HEK293 (cell line): Measurements from ENCODE around the gene ZNF555.
A peak's percentile ranks its signal among the peaks of the same experiment; 100 is the strongest.
"Not testable (repeated sequence)": the region's sequence is repeated elsewhere in the genome, so short reads cannot be mapped to it uniquely, and the experiment has no call there.

Source experiments
- CTCF ChIA-PET: fragments of 350-600 bp; formaldehyde crosslinking; extraction: SDS; loops from one replicate; lab custom pipeline; 2021; ENCODE audit warnings: antibody characterized with exemption; lab: Yijun Ruan, JAX
- POLR2A ChIA-PET: fragments of 300-600 bp; formaldehyde crosslinking; extraction: SDS; loops from one replicate; lab custom pipeline; 2020; ENCODE audit warnings: antibody characterized with exemption, inconsistent platforms; lab: Yijun Ruan, JAX
- H3K27ac ChIP-seq: fragments of 200-500 bp; sonication (Bioruptor generic); 2 replicates; pipeline ENCODE4 v1.5.1; 2014; ENCODE audit warnings: low read depth, low read length, control low read depth, inconsistent platforms; ENCODE audit errors: extremely low read depth
- H3K36me3 ChIP-seq, 2 experiments: fragments of 200-500 bp in 1 of 2; sonication (Bioruptor generic) in 1 of 2; 1 replicate in 1 of 2; 2 replicates in 1 of 2; pipeline ENCODE4 v1.5.1; 2014 to 2017; ENCODE audit warnings: inconsistent platforms in 2 of 2, low read length in 2 of 2; ENCODE audit not compliant: control insufficient read depth in 2 of 2, insufficient read depth in 1 of 2
- H3K4me1 ChIP-seq: fragments of 200-500 bp; sonication (Bioruptor generic); 2 replicates; pipeline ENCODE4 v1.5.1; 2014; ENCODE audit warnings: mild to moderate bottlenecking, low read length, inconsistent platforms; ENCODE audit not compliant: control insufficient read depth, insufficient read depth
- H3K4me3 ChIP-seq: 2 replicates; pipeline ENCODE4 v1.5.1; 2011; ENCODE audit warnings: low read depth, mild to moderate bottlenecking, control low read depth, low read length, moderate library complexity
- H3K9me3 ChIP-seq: fragments of 200-500 bp; sonication (Bioruptor generic); 2 replicates; pipeline ENCODE4 v1.5.1; 2014; ENCODE audit warnings: low read depth, low read length, inconsistent platforms; ENCODE audit not compliant: control insufficient read depth, insufficient read depth
- BCL11A ChIP-seq: fragments of 450-650 bp; formaldehyde crosslinking; IDR thresholded peaks from 2 replicates; pipeline ENCODE4 v1.5.1; 2016; ENCODE audit warnings: low read depth, missing biosample characterization, missing genetic modification characterization
- HIC1 ChIP-seq: fragments of 450-650 bp; formaldehyde crosslinking; IDR thresholded peaks from 2 replicates; pipeline ENCODE4 v1.5.1; 2016; ENCODE audit warnings: missing biosample characterization, missing genetic modification characterization
- ZFP3 ChIP-seq: fragments of 450-650 bp; formaldehyde crosslinking; IDR thresholded peaks from 2 replicates; pipeline ENCODE4 v1.5.1; 2016; ENCODE audit warnings: low read depth, missing biosample characterization, missing genetic modification characterization
- ZIC2 ChIP-seq: fragments of 450-650 bp; formaldehyde crosslinking; IDR thresholded peaks from 2 replicates; pipeline ENCODE4 v1.5.1; 2016; ENCODE audit warnings: missing biosample characterization, missing genetic modification characterization
- ZNF211 ChIP-seq: fragments of 450-650 bp; formaldehyde crosslinking; IDR thresholded peaks from 2 replicates; pipeline ENCODE4 v1.5.1; 2016; ENCODE audit warnings: low read depth, missing biosample characterization, missing genetic modification characterization
- ZNF324 ChIP-seq: fragments of 450-650 bp; formaldehyde crosslinking; IDR thresholded peaks from 2 replicates; pipeline ENCODE4 v1.5.1; 2016; ENCODE audit warnings: missing biosample characterization, missing genetic modification characterization
- ZNF426 ChIP-seq: fragments of 450-650 bp; formaldehyde crosslinking; IDR thresholded peaks from 2 replicates; pipeline ENCODE4 v1.5.1; 2017; ENCODE audit warnings: missing biosample characterization, missing genetic modification characterization, mild to moderate bottlenecking, inconsistent platforms, moderate library complexity
- ZNF473 ChIP-seq: fragments of 450-650 bp; formaldehyde crosslinking; IDR thresholded peaks from 2 replicates; pipeline ENCODE4 v1.5.1; 2017; ENCODE audit warnings: missing biosample characterization, missing genetic modification characterization
- ZNF548 ChIP-seq: fragments of 450-650 bp; formaldehyde crosslinking; IDR thresholded peaks from 2 replicates; pipeline ENCODE4 v1.5.1; 2016; ENCODE audit warnings: missing biosample characterization, missing genetic modification characterization
- ZNF610 ChIP-seq: fragments of 450-650 bp; formaldehyde crosslinking; IDR thresholded peaks from 2 replicates; pipeline ENCODE4 v1.5.1; 2016; ENCODE audit warnings: missing biosample characterization, missing genetic modification characterization, borderline replicate concordance
- ZSCAN16 ChIP-seq: fragments of 450-650 bp; formaldehyde crosslinking; IDR thresholded peaks from 2 replicates; pipeline ENCODE4 v1.5.1; 2016; ENCODE audit warnings: missing biosample characterization, missing genetic modification characterization
- TF ChIP-seq, protein P1 (sequence below): fragments of 450-650 bp; formaldehyde crosslinking; IDR thresholded peaks from 2 replicates; pipeline ENCODE4 v1.5.1; 2016; ENCODE audit warnings: missing biosample characterization, missing genetic modification characterization
- TF ChIP-seq, protein P2 (sequence below): fragments of 450-650 bp; formaldehyde crosslinking; IDR thresholded peaks from 2 replicates; pipeline ENCODE4 v1.5.1; 2016; ENCODE audit warnings: missing biosample characterization, missing genetic modification characterization, borderline replicate concordance

The ZNF555 gene

GRCh38 chr19:2840794-2841791, at the start of gene ZNF555 (continued):
- TF ChIP-seq ZNF324 (peak; percentile 92), ZIC2 (tag by site-specific recombination) (peak; percentile 52), ZFP3 (tag by site-specific recombination) (no peak), ZNF610 (peak; percentile 76)

DNA sequence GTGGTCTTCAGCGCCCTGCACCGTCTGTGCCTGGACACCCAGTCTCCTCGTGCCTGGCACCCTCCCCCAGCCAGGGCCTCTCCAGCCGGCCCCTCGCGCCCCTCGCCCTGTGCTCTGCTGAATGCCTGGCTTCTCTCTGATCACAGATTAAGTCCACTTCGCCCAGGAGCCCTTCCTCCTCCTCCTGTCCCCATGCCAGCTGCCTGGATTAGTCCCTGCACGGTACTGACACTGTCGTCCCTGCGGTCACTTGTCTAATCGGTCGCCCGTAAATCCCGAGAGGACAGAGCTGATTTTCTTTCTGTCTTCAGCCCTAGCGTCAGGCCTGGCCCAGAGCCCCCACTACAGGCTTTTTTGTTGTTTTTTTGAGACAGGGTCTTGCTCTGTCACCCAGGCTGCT, 49.4 kb upstream of the ZNF555 start:
- ChIA-PET CTCF (no interaction called here), POLR2A (no interaction called here)
- Histone ChIP-seq H3K4me1 (no peaks in the 10 kb centered on the region), H3K4me3 (no peak overlapping the region), H3K9me3 (no peaks in the 10 kb centered on the region), H3K36me3 (peaks cover 30 to 96% of the 10 kb centered on the region in 2 experiments), H3K27ac (no peak overlapping the region)
- no peak for TF ChIP-seq BCL11A
- TF ChIP-seq ZNF548 (tag by site-specific recombination): no peak

GRCh38 chr19:2792666-2793065, 48.6 kb upstream of the ZNF555 start:
- POLR2A ChIA-PET, H3K4me3 ChIP-seq, H3K9me3 ChIP-seq, H3K4me1 ChIP-seq, H3K27ac ChIP-seq, CTCF ChIA-PET: not testable (repeated sequence)
- H3K36me3 ChIP-seq: peaks cover 30 to 97% of the 10 kb centered on the region in 2 experiments

DNA sequence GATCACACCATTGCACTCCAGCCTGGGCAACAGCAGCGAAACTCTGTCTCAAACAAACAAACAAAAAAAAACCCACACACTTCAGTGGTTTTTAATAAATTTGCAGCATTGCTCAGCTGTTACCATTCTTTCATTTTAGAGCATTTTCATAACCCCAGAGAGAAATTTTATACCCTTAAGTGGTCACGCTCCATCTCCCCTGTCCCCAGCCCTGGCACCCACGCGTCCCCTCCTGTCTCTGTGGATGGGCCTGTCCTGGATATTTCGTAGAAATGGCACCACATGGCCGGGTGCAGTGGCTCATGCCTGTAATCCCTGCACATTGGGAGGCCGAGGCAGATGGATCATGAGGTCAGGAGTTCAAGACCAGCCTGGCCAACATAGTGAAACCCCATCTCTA, 48.1 kb upstream of the ZNF555 start:
- ChIA-PET CTCF (interaction anchor here (1.7 kb wide), 1 partner anchor 145 kb away, joined by 6 read pairs; no protein-coding TSS in a partner anchor), POLR2A (no interaction called here)
- H3K27ac ChIP-seq: no peak overlapping the region
- H3K36me3 ChIP-seq: peaks cover 34 to 96% of the 10 kb centered on the region in 2 experiments
- H3K4me3 ChIP-seq: no peak overlapping the region
- TF ChIP-seq, protein P1, sequence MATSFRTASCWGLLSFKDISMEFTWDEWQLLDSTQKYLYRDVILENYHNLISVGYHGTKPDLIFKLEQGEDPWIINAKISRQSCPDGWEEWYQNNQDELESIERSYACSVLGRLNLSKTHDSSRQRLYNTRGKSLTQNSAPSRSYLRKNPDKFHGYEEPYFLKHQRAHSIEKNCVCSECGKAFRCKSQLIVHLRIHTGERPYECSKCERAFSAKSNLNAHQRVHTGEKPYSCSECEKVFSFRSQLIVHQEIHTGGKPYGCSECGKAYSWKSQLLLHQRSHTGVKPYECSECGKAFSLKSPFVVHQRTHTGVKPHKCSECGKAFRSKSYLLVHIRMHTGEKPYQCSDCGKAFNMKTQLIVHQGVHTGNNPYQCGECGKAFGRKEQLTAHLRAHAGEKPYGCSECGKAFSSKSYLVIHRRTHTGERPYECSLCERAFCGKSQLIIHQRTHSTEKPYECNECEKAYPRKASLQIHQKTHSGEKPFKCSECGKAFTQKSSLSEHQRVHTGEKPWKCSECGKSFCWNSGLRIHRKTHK (tag by site-specific recombination): no peak
- TF ChIP-seq ZNF211 (tag by site-specific recombination) (no peak), ZNF426 (tag by site-specific recombination) (no peak), ZNF473 (tag by site-specific recombination) (no peak), HIC1 (tag by site-specific recombination) (no peak), ZSCAN16 (tag by site-specific recombination) (no peak)
- TF ChIP-seq, protein P2, sequence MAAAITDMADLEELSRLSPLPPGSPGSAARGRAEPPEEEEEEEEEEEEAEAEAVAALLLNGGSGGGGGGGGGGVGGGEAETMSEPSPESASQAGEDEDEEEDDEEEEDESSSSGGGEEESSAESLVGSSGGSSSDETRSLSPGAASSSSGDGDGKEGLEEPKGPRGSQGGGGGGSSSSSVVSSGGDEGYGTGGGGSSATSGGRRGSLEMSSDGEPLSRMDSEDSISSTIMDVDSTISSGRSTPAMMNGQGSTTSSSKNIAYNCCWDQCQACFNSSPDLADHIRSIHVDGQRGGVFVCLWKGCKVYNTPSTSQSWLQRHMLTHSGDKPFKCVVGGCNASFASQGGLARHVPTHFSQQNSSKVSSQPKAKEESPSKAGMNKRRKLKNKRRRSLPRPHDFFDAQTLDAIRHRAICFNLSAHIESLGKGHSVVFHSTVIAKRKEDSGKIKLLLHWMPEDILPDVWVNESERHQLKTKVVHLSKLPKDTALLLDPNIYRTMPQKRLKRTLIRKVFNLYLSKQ (tag by site-specific recombination): no peak
- TF ChIP-seq, all 188 proteins: peak for 0
- no peaks in the 10 kb centered on the region for H3K4me1 ChIP-seq
- no peaks in the 10 kb centered on the region for H3K9me3 ChIP-seq
